GM12891 (cell line): ENCODE measurements around the gene CDH23.

Source experiments
- PAX5 ChIP-seq: IDR thresholded peaks from 2 replicates; pipeline ENCODE4 v1.6.1; 2011; ENCODE audit warnings: low read length, moderate library complexity, mild to moderate bottlenecking; ENCODE audit not compliant: insufficient read depth, severe bottlenecking
- POLR2AphosphoS5 ChIP-seq: IDR thresholded peaks from 2 replicates; pipeline ENCODE4 v1.6.1; 2011; ENCODE audit warnings: low read depth, low read length, control low read depth
- TAF1 ChIP-seq: IDR thresholded peaks from 2 replicates; pipeline ENCODE4 v1.6.1; 2011; ENCODE audit warnings: low read depth, low read length, control low read depth

- TF ChIP-seq POLR2AphosphoS5 (no peak), PAX5 (no peak), TAF1 (no peak)
Observed at GRCh38 chr10:71504570-71504969, 107.8 kb downstream of the CDH23 start.
